Brain microvascular endothelial cell (primary cell): ENCODE data around the gene NUDT7.

Source experiments
- DNase-seq: peaks from one replicate; pipeline ENCODE4 v3.0.0-alpha.2; 2020
- H3K27ac ChIP-seq: fragments of 250-450 bp; sonication (Bioruptor Pico); 2 replicates; pipeline ENCODE4 v1.5.1; 2020; ENCODE audit warnings: mild to moderate bottlenecking, moderate library complexity
- H3K27me3 ChIP-seq: fragments of 250-450 bp; sonication (Bioruptor Pico); replicated peaks from 2 replicates; pipeline ENCODE4 v1.5.1; 2020; ENCODE audit warnings: mild to moderate bottlenecking
- H3K36me3 ChIP-seq: fragments of 250-450 bp; sonication (Bioruptor Pico); replicated peaks from 2 replicates; pipeline ENCODE4 v1.5.1; 2020; ENCODE audit warnings: mild to moderate bottlenecking
- H3K4me3 ChIP-seq: 2 replicates; pipeline ENCODE4 v1.5.1; 2011; ENCODE audit warnings: low read depth, mild to moderate bottlenecking, control low read depth, low read length, moderate library complexity
- CTCF ChIP-seq: IDR thresholded peaks from 2 replicates; pipeline ENCODE4 v1.5.1; 2011; ENCODE audit warnings: low read depth, mild to moderate bottlenecking, moderate library complexity, low read length, control low read depth, inconsistent platforms; ENCODE audit errors: missing control alignments
- in situ Hi-C: cut with HindIII; loops from 2 replicates; pipeline ENCODE4 v1.10.0; 2017; ENCODE audit warnings: low sequenced_read_pairs, low pct_ligation_motif_present

The NUDT7 gene

GRCh38 chr16:77767211-77767610, 44.9 kb downstream of the NUDT7 start:
- no peak overlapping the region for H3K4me3 ChIP-seq
- no peaks in the 10 kb centered on the region for H3K36me3 ChIP-seq
- no peaks in the 10 kb centered on the region for H3K27me3 ChIP-seq
- no peak for TF ChIP-seq CTCF
- in situ Hi-C loops, result no loop called here
- no peak overlapping the region for H3K27ac ChIP-seq
- no peak for DNase-seq

DNA sequence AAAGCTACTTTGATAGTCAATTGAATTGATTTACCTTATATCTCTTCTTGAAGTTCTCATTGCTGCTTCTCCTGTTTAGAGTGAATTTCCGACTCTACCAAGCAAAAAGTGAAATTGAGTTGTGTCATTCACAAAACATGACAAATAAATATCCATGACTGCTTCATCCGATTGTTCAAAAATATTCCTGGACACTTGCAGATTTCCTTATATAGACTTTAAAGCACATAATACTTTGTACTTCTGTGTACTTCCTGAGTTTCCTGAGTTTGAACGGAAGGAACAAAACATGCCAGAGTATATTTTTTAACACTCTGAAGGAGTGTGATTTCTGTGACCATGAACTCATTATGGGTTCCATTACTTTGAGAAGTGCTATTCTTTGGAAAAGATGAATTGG, 45.5 kb downstream of the NUDT7 start:
- H3K27me3 ChIP-seq, result no peaks in the 10 kb centered on the region
- H3K4me3 ChIP-seq, result no peak overlapping the region
- no peak overlapping the region for H3K27ac ChIP-seq
- no peak for DNase-seq
- H3K36me3 ChIP-seq, result no peaks in the 10 kb centered on the region
- TF ChIP-seq CTCF, result no peak
- in situ Hi-C loops, result no loop called here

DNA sequence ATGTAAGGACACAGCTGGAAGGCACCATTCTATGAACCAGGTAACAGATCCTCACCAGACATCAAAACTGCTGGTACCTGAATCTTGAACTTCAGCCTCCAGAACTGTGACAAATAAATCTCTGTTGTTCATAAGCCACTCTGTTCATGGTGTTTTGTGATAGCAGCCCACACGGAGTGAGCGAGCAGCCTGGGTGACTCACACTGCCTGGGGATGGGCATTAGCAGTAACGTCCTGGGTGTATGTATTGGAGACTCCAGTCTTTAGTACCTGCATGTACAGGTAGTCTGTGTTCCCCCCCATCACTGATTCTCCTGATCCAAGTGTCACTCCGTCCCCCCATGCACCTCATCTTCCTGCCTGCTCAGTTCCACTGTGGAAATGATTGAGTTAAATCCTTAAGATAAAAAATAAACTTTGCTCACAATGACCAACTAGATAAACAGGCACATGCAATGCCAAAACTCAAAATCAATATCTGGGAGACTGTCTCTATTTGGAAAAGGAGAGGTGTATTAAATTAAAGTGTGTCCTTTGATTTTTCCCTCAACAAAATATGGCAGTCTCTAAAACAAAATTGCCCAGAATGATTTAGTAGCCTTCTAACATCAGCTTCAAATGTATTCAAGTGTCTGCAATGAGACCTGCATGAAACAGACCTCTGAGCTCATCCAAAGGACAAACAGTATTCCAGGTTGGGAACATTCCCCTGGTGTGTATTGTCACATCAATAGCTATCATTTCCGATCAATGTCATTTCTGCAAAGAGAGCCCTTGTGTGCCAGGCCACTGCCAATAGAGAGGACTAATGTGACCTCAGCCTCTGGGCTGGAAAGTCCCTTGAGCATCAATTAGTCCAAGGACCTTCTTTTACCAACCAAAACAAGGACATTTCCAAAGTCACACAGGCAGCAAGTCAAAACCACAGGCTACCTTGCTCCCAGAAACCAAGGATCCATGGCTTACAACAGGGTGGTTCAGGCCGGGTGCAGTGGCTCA, 53.9 kb downstream of the NUDT7 start:
- no peaks in the 10 kb centered on the region for H3K36me3 ChIP-seq
- DNase-seq, result peak; percentile 45

DNA sequence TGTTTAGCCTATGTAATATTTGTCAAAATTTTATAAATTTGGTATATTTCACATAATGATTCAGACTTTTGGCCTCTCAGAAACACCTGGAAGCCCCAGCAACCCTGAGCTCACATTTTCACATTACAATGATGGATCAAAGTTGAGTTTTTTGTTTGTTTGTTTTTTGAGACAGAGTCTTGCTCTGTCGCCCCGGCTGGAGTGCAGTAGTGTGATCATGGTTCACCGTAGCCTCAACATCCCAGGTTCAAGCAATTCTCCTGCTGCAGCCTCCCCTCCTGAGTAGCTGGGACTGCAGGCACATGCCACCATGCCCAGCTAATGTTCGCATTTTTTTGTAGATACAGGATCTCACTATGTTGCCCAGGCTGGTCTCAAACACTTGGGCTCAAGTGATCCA, 55.4 kb downstream of the NUDT7 start:
- H3K4me3 ChIP-seq, result no peak overlapping the region
- in situ Hi-C loops, result no loop called here
- no peaks in the 10 kb centered on the region for H3K36me3 ChIP-seq
- no peak for TF ChIP-seq CTCF
- H3K27ac ChIP-seq, result no peak overlapping the region
- DNase-seq, result no peak
- H3K27me3 ChIP-seq, result no peaks in the 10 kb centered on the region

More for the DNA sequence above, 53.9 kb downstream of the NUDT7 start:
- Histone ChIP-seq H3K27me3 (no peaks in the 10 kb centered on the region), H3K4me3 (no peak overlapping the region), H3K27ac (no peak overlapping the region)
- TF ChIP-seq CTCF, result no peak
- in situ Hi-C loops, result no loop called here

GRCh38 chr16:77780378-77780837, 58.1 kb downstream of the NUDT7 start:
- peak overlapping the region; percentile 8 for H3K27ac ChIP-seq
- H3K27me3 ChIP-seq, result no peaks in the 10 kb centered on the region
- in situ Hi-C loops, result no loop called here
- H3K36me3 ChIP-seq, result no peaks in the 10 kb centered on the region
- H3K4me3 ChIP-seq, result no peak overlapping the region
- TF ChIP-seq CTCF, result no peak
- peak; percentile 88 for DNase-seq
